Keratinocyte (primary cell): Measurements from ENCODE around the gene MMD2. TPM values are rescaled to one million over a fixed set of nuclear protein-coding genes. Genes with fewer than 3 reads are reported as not detected.

Experiments used
- DNase-seq: peaks from one replicate; pipeline ENCODE4 v3.0.0-alpha.2; 2011; ENCODE audit warnings: low read depth, missing footprints, low spot score
- FAIRE-seq: peaks from 2 replicates; lab custom pipeline; 2011; peaks lifted over from hg19 to GRCh38; lab: Jason Lieb, UNC
- H2AFZ ChIP-seq: 2 replicates; pipeline ENCODE4 v1.6.0; 2012; ENCODE audit warnings: low read length, control low read depth, inconsistent platforms; ENCODE audit not compliant: control insufficient read depth
- H3K27ac ChIP-seq: 2 replicates; pipeline ENCODE4 v1.5.1; 2011; ENCODE audit warnings: low read length; ENCODE audit not compliant: control insufficient read depth, insufficient read depth
- H3K27me3 ChIP-seq: 3 replicates; pipeline ENCODE4 v1.6.0; 2011; ENCODE audit warnings: low read length; ENCODE audit not compliant: control insufficient read depth, insufficient read depth; ENCODE audit errors: extremely low read depth
- H3K36me3 ChIP-seq, 2 experiments: 2 replicates in 1 of 2; 3 replicates in 1 of 2; pipeline ENCODE4 v1.5.1; 2011; ENCODE audit warnings: low read length in 2 of 2, mild to moderate bottlenecking in 1 of 2; ENCODE audit not compliant: control insufficient read depth in 2 of 2, insufficient read depth in 2 of 2; ENCODE audit errors: extremely low read depth in 1 of 2
- H3K4me1 ChIP-seq: 3 replicates; pipeline ENCODE4 v1.5.1; 2011; ENCODE audit warnings: low read length; ENCODE audit not compliant: control insufficient read depth, insufficient read depth; ENCODE audit errors: extremely low read depth
- H3K4me2 ChIP-seq: 3 replicates; pipeline ENCODE4 v1.6.0; 2011; ENCODE audit warnings: low read depth, low read length; ENCODE audit not compliant: control insufficient read depth, insufficient read depth; ENCODE audit errors: extremely low read depth
- H3K4me3 ChIP-seq, 3 experiments: fragments of 200-600 bp in 1 of 3; sonication (generic) in 1 of 3; 2 replicates in 2 of 3; 3 replicates in 1 of 3; pipeline ENCODE4 v1.5.1; 2011 to 2016; ENCODE audit warnings: low read length in 3 of 3, mild to moderate bottlenecking in 3 of 3, control low read depth in 2 of 3, inconsistent platforms in 1 of 3, low read depth in 1 of 3, mixed read lengths in 1 of 3, mixed run types in 1 of 3, moderate library complexity in 1 of 3; ENCODE audit not compliant: control insufficient read depth in 2 of 3, insufficient read depth in 2 of 3; ENCODE audit errors: extremely low read depth in 1 of 3
- H3K79me2 ChIP-seq: 2 replicates; pipeline ENCODE4 v1.6.0; 2012; ENCODE audit warnings: low read length; ENCODE audit not compliant: control insufficient read depth, insufficient read depth
- H3K9ac ChIP-seq: 3 replicates; pipeline ENCODE4 v1.6.0; 2011; ENCODE audit warnings: low read length; ENCODE audit not compliant: control insufficient read depth, insufficient read depth; ENCODE audit errors: extremely low read depth
- H3K9me1 ChIP-seq: 3 replicates; pipeline ENCODE4 v1.6.0; 2011; ENCODE audit warnings: low read length; ENCODE audit not compliant: control insufficient read depth, insufficient read depth; ENCODE audit errors: extremely low read depth
- H3K9me3 ChIP-seq: 2 replicates; pipeline ENCODE4 v1.5.1; 2012; ENCODE audit warnings: low read depth, low read length; ENCODE audit not compliant: control insufficient read depth
- H4K20me1 ChIP-seq: 3 replicates; pipeline ENCODE4 v1.6.0; 2011; ENCODE audit warnings: low read length; ENCODE audit not compliant: control insufficient read depth, insufficient read depth; ENCODE audit errors: extremely low read depth
- EZH2 ChIP-seq: IDR thresholded peaks from one replicate; pipeline ENCODE4 v1.6.1; 2012; ENCODE audit warnings: inconsistent platforms, mild to moderate bottlenecking, low read length, moderate library complexity
- dilution Hi-C: fragments of 300-500 bp; cut with MboI; formaldehyde crosslinking; loops from one replicate; pipeline ENCODE4 v1.7.0; 2020; ENCODE audit warnings: low sequenced_read_pairs; ENCODE audit not compliant: extremely low pct_ligation_motif_present
- polyA plus RNA-seq, 5 experiments: library from polyadenylated mRNA; depleted of rRNA in 3 of 5; stranded (reverse) in 3 of 5; stranded (forward) in 1 of 5; unstranded in 1 of 5; fragments of >200 nt; gene quantifications; 1 replicate in 1 of 5; 2 replicates in 3 of 5; 3 replicates in 1 of 5; pipeline versions ENCODE4 v1.2.1 to v1.2.3, GENCODE V29; 2011 to 2012; ENCODE audit warnings: missing spikeins in 2 of 5, low read depth in 1 of 5, low replicate concordance in 1 of 5
- TF ChIP-seq, protein P1 (sequence below), 3 experiments: IDR thresholded peaks in 1 of 3; conservative IDR thresholded peaks in 1 of 3; optimal IDR thresholded peaks in 1 of 3; 2 replicates in 2 of 3; 3 replicates in 1 of 3; pipeline versions ENCODE3 to v1.5.1; 2011; ENCODE audit warnings: low read length in 3 of 3, mild to moderate bottlenecking in 3 of 3, moderate library complexity in 2 of 3, control low read depth in 1 of 3, inconsistent platforms in 1 of 3; ENCODE audit not compliant: insufficient read depth in 2 of 3; ENCODE audit errors: extremely low read depth in 1 of 3

The MMD2 gene
- polyA plus RNA-seq, 1 donor (not counting 4 experiments of a cell fraction or from before 2014, with no cell fraction given) = not detected

GRCh38 chr7:4999369-4999950 lies 40.5 kb upstream of the MMD2 start:
- no peaks in the 10 kb centered on the region for H3K27me3 ChIP-seq
- no peak for DNase-seq
- dilution Hi-C loops = no loop called here
- no peak overlapping the region for H3K4me3 ChIP-seq
- H3K4me2 ChIP-seq = no peak overlapping the region
- no peak overlapping the region for H3K27ac ChIP-seq
- no peaks in the 10 kb centered on the region for H3K79me2 ChIP-seq
- no peaks in the 10 kb centered on the region for H3K9me3 ChIP-seq
- H3K36me3 ChIP-seq = peaks cover 8 to 22% of the 10 kb centered on the region in 2 experiments
- no peaks in the 10 kb centered on the region for H4K20me1 ChIP-seq
- no peaks in the 10 kb centered on the region for H3K9me1 ChIP-seq
- H3K4me1 ChIP-seq = peaks cover 5% of the 10 kb centered on the region
- TF ChIP-seq, protein P1, sequence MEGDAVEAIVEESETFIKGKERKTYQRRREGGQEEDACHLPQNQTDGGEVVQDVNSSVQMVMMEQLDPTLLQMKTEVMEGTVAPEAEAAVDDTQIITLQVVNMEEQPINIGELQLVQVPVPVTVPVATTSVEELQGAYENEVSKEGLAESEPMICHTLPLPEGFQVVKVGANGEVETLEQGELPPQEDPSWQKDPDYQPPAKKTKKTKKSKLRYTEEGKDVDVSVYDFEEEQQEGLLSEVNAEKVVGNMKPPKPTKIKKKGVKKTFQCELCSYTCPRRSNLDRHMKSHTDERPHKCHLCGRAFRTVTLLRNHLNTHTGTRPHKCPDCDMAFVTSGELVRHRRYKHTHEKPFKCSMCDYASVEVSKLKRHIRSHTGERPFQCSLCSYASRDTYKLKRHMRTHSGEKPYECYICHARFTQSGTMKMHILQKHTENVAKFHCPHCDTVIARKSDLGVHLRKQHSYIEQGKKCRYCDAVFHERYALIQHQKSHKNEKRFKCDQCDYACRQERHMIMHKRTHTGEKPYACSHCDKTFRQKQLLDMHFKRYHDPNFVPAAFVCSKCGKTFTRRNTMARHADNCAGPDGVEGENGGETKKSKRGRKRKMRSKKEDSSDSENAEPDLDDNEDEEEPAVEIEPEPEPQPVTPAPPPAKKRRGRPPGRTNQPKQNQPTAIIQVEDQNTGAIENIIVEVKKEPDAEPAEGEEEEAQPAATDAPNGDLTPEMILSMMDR (optimal IDR thresholded peaks at IDR 0.05 in 1 of 3, IDR thresholded peaks at IDR 0.05 in 1 of 3, conservative IDR thresholded peaks at IDR 0.05 in 1 of 3; ENCODE audit: extremely low read depth in 1 of 3, insufficient read depth in 2 of 3, low read length in 3 of 3) = no peak
- TF ChIP-seq EZH2 = no peak
- FAIRE-seq = no peak
- H2AFZ ChIP-seq = no peak overlapping the region
- H3K9ac ChIP-seq = no peak overlapping the region

DNA sequence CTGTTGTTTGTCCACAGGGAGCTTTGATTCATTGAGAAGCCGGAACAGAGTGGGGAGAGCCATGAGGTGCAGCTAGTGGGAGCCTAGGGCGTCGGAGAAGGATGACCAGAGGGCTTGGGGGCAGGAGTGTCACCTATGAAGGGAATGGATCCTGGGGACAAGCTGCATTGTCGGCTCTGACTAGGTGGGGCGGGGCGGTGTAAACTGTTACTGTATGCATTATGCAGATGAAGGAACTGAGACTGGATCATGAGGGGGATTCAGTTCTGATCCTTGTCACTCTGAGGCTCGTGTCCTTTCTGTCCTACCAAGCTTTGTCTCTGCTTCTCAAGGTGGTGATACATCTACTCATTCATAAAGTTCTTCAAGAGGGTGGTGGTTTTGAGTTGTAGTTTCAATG lies 39.9 kb upstream of the MMD2 start:
- H3K4me3 ChIP-seq = no peak overlapping the region
- H3K4me1 ChIP-seq = peaks cover 5% of the 10 kb centered on the region
- H4K20me1 ChIP-seq = no peaks in the 10 kb centered on the region
- DNase-seq (no peak), FAIRE-seq (no peak)
- no peak for TF ChIP-seq EZH2
- TF ChIP-seq, protein P1 (optimal IDR thresholded peaks at IDR 0.05 in 1 of 3, IDR thresholded peaks at IDR 0.05 in 1 of 3, conservative IDR thresholded peaks at IDR 0.05 in 1 of 3; ENCODE audit: extremely low read depth in 1 of 3, insufficient read depth in 2 of 3, low read length in 3 of 3) = no peak
- dilution Hi-C loops = no loop called here
- H3K9ac ChIP-seq = no peak overlapping the region
- H3K9me3 ChIP-seq = no peaks in the 10 kb centered on the region
- H3K36me3 ChIP-seq = peaks cover 9 to 24% of the 10 kb centered on the region in 2 experiments
- no peak overlapping the region for H3K4me2 ChIP-seq
- H3K79me2 ChIP-seq = no peaks in the 10 kb centered on the region
- no peaks in the 10 kb centered on the region for H3K9me1 ChIP-seq
- no peak overlapping the region for H3K27ac ChIP-seq
- no peak overlapping the region for H2AFZ ChIP-seq
- H3K27me3 ChIP-seq = no peaks in the 10 kb centered on the region
